Inflammatory macrophage (primary cell): ENCODE data around the gene RBSN.
A peak's percentile ranks its signal among the peaks of the same experiment; 100 is the strongest.

ENCODE experiments used
- DNase-seq, 2 donors: peaks; one replicate each; pipeline ENCODE4 v3.0.0-alpha.2; 2020 to 2022

Gene RBSN

GRCh38 chr3:15099364-15100098 is 583 bp upstream of the RBSN start:
- peak in 1 of 2 donors; percentile 10 for DNase-seq

- peak; percentile 47 to 57 for DNase-seq
Observed at GRCh38 chr3:15097891-15098290, 1.1 kb downstream of the RBSN start.

GRCh38 chr3:15096046-15096445 is 2.9 kb downstream of the RBSN start:
- DNase-seq: peak in 1 of 2 donors; percentile 25

- no peak for DNase-seq
Observed at GRCh38 chr3:15094187-15094875, 4.6 kb downstream of the RBSN start.

GRCh38 chr3:15092686-15093085 is 6.3 kb downstream of the RBSN start:
- DNase-seq: no peak

- no peak for DNase-seq
Observed at GRCh38 chr3:15091575-15091974, 7.4 kb downstream of the RBSN start.

GRCh38 chr3:15089201-15089600 is 9.7 kb downstream of the RBSN start:
- no peak for DNase-seq

GRCh38 chr3:15086699-15087098 is 12.2 kb downstream of the RBSN start:
- DNase-seq: no peak

- DNase-seq: no peak
Observed at GRCh38 chr3:15086263-15086662, 12.7 kb downstream of the RBSN start.

GRCh38 chr3:15083252-15083651 is 15.7 kb downstream of the RBSN start:
- DNase-seq: peak in 1 of 2 donors; percentile 22

- peak; percentile 91 to 97 for DNase-seq
Observed at GRCh38 chr3:15081960-15082664, 16.8 kb downstream of the RBSN start.

GRCh38 chr3:15079091-15079490 is 19.9 kb downstream of the RBSN start:
- no peak for DNase-seq

GRCh38 chr3:15074500-15074899 is 24.4 kb downstream of the RBSN start:
- DNase-seq: no peak

GRCh38 chr3:15071699-15072098 is 27.2 kb downstream of the RBSN start:
- DNase-seq: no peak

- no peak for DNase-seq
Observed at GRCh38 chr3:15069441-15069840, 29.5 kb downstream of the RBSN start.

GRCh38 chr3:15066467-15066866 is 32.5 kb downstream of the RBSN start:
- DNase-seq: no peak

GRCh38 chr3:15065550-15066007 is 33.4 kb downstream of the RBSN start:
- DNase-seq: no peak

GRCh38 chr3:15064835-15065549 is 34.0 kb downstream of the RBSN start, which contains the start of gene MRPS25:
Gene MRPS25, minus strand, starts transcription at chr3:15065315. Its CDS starts 121 bp downstream, at chr3:15065194.
- DNase-seq: peak; percentile 91 to 97

GRCh38 chr3:15064299-15064834 is 34.6 kb downstream of the RBSN start:
- DNase-seq: peak; percentile 40 to 62

GRCh38 chr3:15063656-15064286 is 35.2 kb downstream of the RBSN start:
- DNase-seq: no peak

GRCh38 chr3:15063238-15063637 is 35.7 kb downstream of the RBSN start:
- no peak for DNase-seq

- no peak for DNase-seq
Observed at GRCh38 chr3:15060029-15060428, 38.9 kb downstream of the RBSN start.
